Stimulated activated naive CD8-positive, alpha-beta T cell treated with anti-CD3 and anti-CD28 coated beads, Interleukin-15, Interleukin-2, amounts not matched to agents 100 U/mL and 50 U/mL, for 24 hours (primary cell): ENCODE data around the gene TELO2.
A peak's percentile ranks its signal among the peaks of the same experiment; 100 is the strongest.

Source experiments
- ATAC-seq: fragments of 150-1000 bp; cut with Tn5 transposase; one replicate; pipeline ENCODE4 v1.10.0; 2021
- DNase-seq: peaks from one replicate; pipeline ENCODE4 v3.0.0; 2021

TELO2 gene

GRCh38 chr16:1556254-1556653 lies 63.1 kb downstream of the TELO2 start:
- ATAC-seq: no peak
- no peak for DNase-seq

- ATAC-seq (no peak), DNase-seq (no peak)
Measured at GRCh38 chr16:1557074-1557473, 63.9 kb downstream of the TELO2 start.

DNA sequence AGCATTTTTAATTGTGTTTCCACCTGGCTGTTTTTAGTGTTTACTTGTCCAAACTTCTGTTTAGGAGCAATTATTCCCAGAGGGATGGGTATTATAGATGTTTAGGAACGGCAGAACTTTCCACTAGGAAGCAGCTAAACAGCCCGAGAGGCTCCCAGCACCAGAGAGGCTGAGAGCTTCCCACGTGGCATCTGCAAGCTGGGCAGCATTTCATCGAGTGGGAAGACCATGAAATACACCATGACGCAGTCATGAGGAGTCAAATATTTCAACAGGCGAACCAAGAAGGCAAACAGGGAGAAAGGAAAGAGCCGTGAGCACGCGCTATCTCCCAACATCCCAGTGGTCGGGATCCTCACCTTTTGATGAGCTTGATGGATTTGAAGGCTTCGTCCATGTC lies 64.4 kb downstream of the TELO2 start:
- DNase-seq: no peak
- ATAC-seq: no peak

DNA sequence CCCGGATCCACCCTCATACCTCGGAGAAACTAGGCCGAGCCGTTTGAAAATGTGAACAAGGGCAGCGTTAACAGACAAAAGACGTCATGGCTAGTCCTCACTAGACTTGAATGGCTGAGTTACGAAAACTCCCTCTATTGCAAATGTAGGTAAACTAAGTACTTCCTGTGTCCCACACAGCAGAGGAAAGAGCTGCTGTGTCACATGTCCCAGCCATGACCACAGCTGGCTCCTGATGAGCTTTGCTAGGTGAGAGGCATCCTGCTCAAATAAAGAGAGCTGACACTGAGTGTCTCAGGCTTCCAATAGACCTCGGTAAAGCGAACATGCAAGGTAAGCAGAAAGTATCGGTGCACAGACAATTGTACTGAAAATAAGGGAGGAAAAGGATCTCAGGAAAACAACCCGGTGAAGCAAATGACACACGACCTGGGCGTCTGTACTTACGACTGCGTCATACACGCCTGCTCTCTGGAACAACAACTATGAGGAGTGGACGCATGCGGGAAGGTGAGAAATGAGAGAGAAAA lies 66.4 kb downstream of the TELO2 start:
- no peak for DNase-seq
- ATAC-seq: peak; percentile 71
